Mononuclear cell (primary cell): ENCODE measurements around the gene PPIA. TPM values are rescaled to one million over a fixed set of nuclear protein-coding genes. Genes with fewer than 3 reads are reported as not detected.
"Not testable (repeated sequence)": the region's sequence is repeated elsewhere in the genome, so short reads cannot be mapped to it uniquely, and the experiment has no call there.

Source experiments
- H3K27me3 ChIP-seq: 2 replicates; pipeline ENCODE4 v1.6.0; 2011; ENCODE audit warnings: low read length, control low read depth; ENCODE audit not compliant: insufficient read depth
- H3K4me1 ChIP-seq: 2 replicates; pipeline ENCODE4 v1.5.1; 2011; ENCODE audit warnings: mild to moderate bottlenecking, low read length, control low read depth; ENCODE audit not compliant: insufficient read depth
- H3K4me3 ChIP-seq: 2 replicates; pipeline ENCODE4 v1.5.1; 2011; ENCODE audit warnings: mild to moderate bottlenecking, low read length, moderate library complexity
- H3K9me3 ChIP-seq: 2 replicates; pipeline ENCODE4 v1.5.1; 2011; ENCODE audit warnings: low read depth, mild to moderate bottlenecking, control low read depth, low read length
- total RNA-seq: library from RNA; depleted of rRNA; stranded (reverse); fragments of >200 nt; gene quantifications from one replicate; pipeline ENCODE4 v1.2.3, GENCODE V29; 2012

Gene PPIA
- total RNA-seq, 1 donor, result 799 TPM

GRCh38 chr7:44769376-44769775, 27.1 kb upstream of the PPIA start:
- H3K4me3 ChIP-seq, result no peak overlapping the region
- no peaks in the 10 kb centered on the region for H3K9me3 ChIP-seq
- H3K27me3 ChIP-seq, result no peaks in the 10 kb centered on the region
- H3K4me1 ChIP-seq, result peaks cover 34% of the 10 kb centered on the region

- no peaks in the 10 kb centered on the region for H3K27me3 ChIP-seq
- H3K9me3 ChIP-seq, result no peaks in the 10 kb centered on the region
- no peak overlapping the region for H3K4me3 ChIP-seq
- H3K4me1 ChIP-seq, result peaks cover 34% of the 10 kb centered on the region
Observed at GRCh38 chr7:44769776-44770294, 26.6 kb upstream of the PPIA start.

- no peak overlapping the region for H3K4me3 ChIP-seq
- no peaks in the 10 kb centered on the region for H3K9me3 ChIP-seq
- H3K4me1 ChIP-seq, result peaks cover 34% of the 10 kb centered on the region
- H3K27me3 ChIP-seq, result no peaks in the 10 kb centered on the region
Observed at GRCh38 chr7:44771358-44771757, 25.1 kb upstream of the PPIA start.

GRCh38 chr7:44772440-44772839, 24.0 kb upstream of the PPIA start:
- H3K9me3 ChIP-seq, result no peaks in the 10 kb centered on the region
- H3K4me1 ChIP-seq, result peaks cover 34% of the 10 kb centered on the region
- no peaks in the 10 kb centered on the region for H3K27me3 ChIP-seq
- H3K4me3 ChIP-seq, result no peak overlapping the region

- Histone ChIP-seq H3K9me3 (no peaks in the 10 kb centered on the region), H3K4me1 (peaks cover 31% of the 10 kb centered on the region), H3K4me3 (no peak overlapping the region), H3K27me3 (no peaks in the 10 kb centered on the region)
Observed at GRCh38 chr7:44772867-44773266, 23.6 kb upstream of the PPIA start.

GRCh38 chr7:44774486-44774885, 22.0 kb upstream of the PPIA start:
- H3K4me3 ChIP-seq, H3K9me3 ChIP-seq, H3K27me3 ChIP-seq: not testable (repeated sequence)
- H3K4me1 ChIP-seq, result peaks cover 15% of the 10 kb centered on the region

GRCh38 chr7:44775383-44776107, 20.9 kb upstream of the PPIA start:
- peaks cover 4% of the 10 kb centered on the region for H3K4me1 ChIP-seq
- no peak overlapping the region for H3K4me3 ChIP-seq
- no peaks in the 10 kb centered on the region for H3K9me3 ChIP-seq
- no peaks in the 10 kb centered on the region for H3K27me3 ChIP-seq

GRCh38 chr7:44776211-44776610, 20.3 kb upstream of the PPIA start:
- Histone ChIP-seq H3K4me1 (no peaks in the 10 kb centered on the region), H3K9me3 (no peaks in the 10 kb centered on the region), H3K27me3 (no peaks in the 10 kb centered on the region), H3K4me3 (no peak overlapping the region)

- Histone ChIP-seq H3K27me3 (no peaks in the 10 kb centered on the region), H3K9me3 (no peaks in the 10 kb centered on the region), H3K4me3 (no peak overlapping the region), H3K4me1 (no peaks in the 10 kb centered on the region)
Observed at GRCh38 chr7:44782460-44782859, 14.0 kb upstream of the PPIA start.

GRCh38 chr7:44783407-44783806, 13.1 kb upstream of the PPIA start:
- Histone ChIP-seq H3K9me3 (no peaks in the 10 kb centered on the region), H3K27me3 (no peaks in the 10 kb centered on the region), H3K4me3 (no peak overlapping the region), H3K4me1 (no peaks in the 10 kb centered on the region)

GRCh38 chr7:44784364-44784763, 12.1 kb upstream of the PPIA start:
- no peaks in the 10 kb centered on the region for H3K27me3 ChIP-seq

GRCh38 chr7:44785218-44785617, 11.3 kb upstream of the PPIA start:
- not testable (repeated sequence) for H3K4me3 ChIP-seq, H3K4me1 ChIP-seq, H3K27me3 ChIP-seq

More at GRCh38 chr7:44784364-44784763, 12.1 kb upstream of the PPIA start:
- Histone ChIP-seq H3K4me1 (no peaks in the 10 kb centered on the region), H3K9me3 (no peaks in the 10 kb centered on the region), H3K4me3 (no peak overlapping the region)

GRCh38 chr7:44787041-44787440, 9.4 kb upstream of the PPIA start:
- Histone ChIP-seq H3K4me3 (no peak overlapping the region), H3K9me3 (no peaks in the 10 kb centered on the region), H3K27me3 (no peaks in the 10 kb centered on the region), H3K4me1 (no peaks in the 10 kb centered on the region)

More at GRCh38 chr7:44785218-44785617, 11.3 kb upstream of the PPIA start:
- not testable (repeated sequence) for H3K9me3 ChIP-seq

- no peaks in the 10 kb centered on the region for H3K27me3 ChIP-seq
- H3K4me1 ChIP-seq, result no peaks in the 10 kb centered on the region
- H3K9me3 ChIP-seq, result no peaks in the 10 kb centered on the region
- no peak overlapping the region for H3K4me3 ChIP-seq
Observed at GRCh38 chr7:44787762-44788161, 8.7 kb upstream of the PPIA start.

GRCh38 chr7:44789990-44790389, 6.5 kb upstream of the PPIA start:
- H3K27me3 ChIP-seq, result no peaks in the 10 kb centered on the region
- no peak overlapping the region for H3K4me3 ChIP-seq
- no peaks in the 10 kb centered on the region for H3K4me1 ChIP-seq
- H3K9me3 ChIP-seq, result no peaks in the 10 kb centered on the region
